GM19372 (cell line): ENCODE data around the gene IL17RD.

Experiments
- ATAC-seq: cut with Tn5 transposase; IDR thresholded peaks from one replicate; pipeline ENCODE4 v1.9.1; 2021; ENCODE audit warnings: mild to moderate bottlenecking, low read depth, moderate library complexity; ENCODE audit not compliant: unreplicated experiment

The IL17RD gene

DNA sequence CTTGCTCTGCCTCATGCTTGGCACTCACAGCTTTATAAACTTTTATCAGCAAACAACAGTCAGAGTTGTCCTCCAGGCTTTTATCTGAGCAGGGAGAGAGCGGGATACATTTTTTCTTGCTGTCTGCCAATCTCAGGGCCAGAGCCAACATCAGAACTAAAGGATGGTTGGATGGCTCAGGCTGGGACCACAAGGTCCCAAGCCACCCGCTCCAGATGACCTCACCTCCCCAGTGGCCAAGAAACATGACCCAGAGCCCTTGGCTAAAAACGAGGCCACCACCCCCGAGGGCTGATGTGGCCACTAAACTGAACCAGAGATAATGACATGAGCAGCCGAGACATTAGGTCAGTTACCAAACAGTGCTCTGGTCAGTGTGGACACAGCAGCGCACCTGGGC lies 123.5 kb downstream of the IL17RD start:
- no peak for ATAC-seq
